ENCODE results near the gene IGDCC3. TPM values are rescaled to one million over a fixed set of nuclear protein-coding genes. Genes with fewer than 3 reads are reported as not detected.

Gene IGDCC3
- polyA plus RNA-seq, 1 donor from 2014 or later, result 14.4 TPM

GRCh38 chr15:65312400-65312916, 65.3 kb downstream of the IGDCC3 start:
- H3K4me2 ChIP-seq (ENCODE audit: low read length), result no peak overlapping the region
- no peak overlapping the region for H3K4me3 ChIP-seq (ENCODE audit: low read length)
- H3K9me2 ChIP-seq (ENCODE audit: insufficient read depth, low read length), result no peaks in the 10 kb centered on the region
- no peaks in the 10 kb centered on the region for H3K36me3 ChIP-seq (ENCODE audit: insufficient read depth, low read length)
- H3K9ac ChIP-seq (ENCODE audit: low read length), result no peak overlapping the region
- no peaks in the 10 kb centered on the region for H3F3A ChIP-seq (ENCODE audit: insufficient read depth, low read length, poor library complexity, severe bottlenecking)
- H3K9me3 ChIP-seq (ENCODE audit: low read length), result no peaks in the 10 kb centered on the region
- no peak for TF ChIP-seq MXI1 (conservative IDR thresholded peaks at IDR 0.05; ENCODE audit: poor library complexity, severe bottlenecking)
- no peak for TF ChIP-seq TAF1 (IDR thresholded peaks at IDR 0.05; ENCODE audit: low read depth)
- no peak for TF ChIP-seq CTCF (IDR thresholded peaks at IDR 0.05; ENCODE audit: poor library complexity, severe bottlenecking)
- no peak for TF ChIP-seq RAD21 (conservative IDR thresholded peaks at IDR 0.05)
- no peak for TF ChIP-seq POLR2AphosphoS5 (IDR thresholded peaks at IDR 0.05)
- TF ChIP-seq REST (IDR thresholded peaks at IDR 0.05; ENCODE audit: borderline replicate concordance), result no peak
- no peak for TF ChIP-seq EP300 (conservative IDR thresholded peaks at IDR 0.05; ENCODE audit: poor library complexity, severe bottlenecking)
- no peak for TF ChIP-seq EZH2 (IDR thresholded peaks at IDR 0.05; ENCODE audit: borderline replicate concordance, insufficient read depth, low read length, poor library complexity, severe bottlenecking)
- no peak for TF ChIP-seq SMC3 (conservative IDR thresholded peaks at IDR 0.05; ENCODE audit: poor library complexity)
- no peaks in the 10 kb centered on the region for H3K79me2 ChIP-seq (replicated peaks; ENCODE audit: insufficient read depth, low read length)
- H2AFZ ChIP-seq (ENCODE audit: low read depth, low read length), result no peak overlapping the region
- no peaks in the 10 kb centered on the region for H4K20me1 ChIP-seq (ENCODE audit: insufficient read depth)
- H3K27ac ChIP-seq (ENCODE audit: low read length), result no peak overlapping the region
- no peaks in the 10 kb centered on the region for H3K27me3 ChIP-seq (ENCODE audit: insufficient read depth, low read depth, low read length)

GRCh38 chr15:65311760-65312159, 66.0 kb downstream of the IGDCC3 start:
- H3K4me2 ChIP-seq (ENCODE audit: low read length), result no peak overlapping the region
- no peaks in the 10 kb centered on the region for H3K9me2 ChIP-seq (ENCODE audit: insufficient read depth, low read length)
- no peak overlapping the region for H3K9ac ChIP-seq (ENCODE audit: low read length)
- H3K9me3 ChIP-seq (ENCODE audit: low read length), result no peaks in the 10 kb centered on the region
- no peaks in the 10 kb centered on the region for H3K79me2 ChIP-seq (replicated peaks; ENCODE audit: insufficient read depth, low read length)
- H3K36me3 ChIP-seq (ENCODE audit: insufficient read depth, low read length), result no peaks in the 10 kb centered on the region
- no peaks in the 10 kb centered on the region for H4K20me1 ChIP-seq (ENCODE audit: insufficient read depth)
- no peaks in the 10 kb centered on the region for H3K27me3 ChIP-seq (ENCODE audit: insufficient read depth, low read depth, low read length)
- no peak overlapping the region for H3K27ac ChIP-seq (ENCODE audit: low read length)
- H2AFZ ChIP-seq (ENCODE audit: low read depth, low read length), result no peak overlapping the region
- no peak overlapping the region for H3K4me3 ChIP-seq (ENCODE audit: low read length)
- no peaks in the 10 kb centered on the region for H3F3A ChIP-seq (ENCODE audit: insufficient read depth, low read length, poor library complexity, severe bottlenecking)
- no peak for TF ChIP-seq CTCF (IDR thresholded peaks at IDR 0.05; ENCODE audit: poor library complexity, severe bottlenecking)
- no peak for TF ChIP-seq SMC3 (conservative IDR thresholded peaks at IDR 0.05; ENCODE audit: poor library complexity)
- no peak for TF ChIP-seq EP300 (conservative IDR thresholded peaks at IDR 0.05; ENCODE audit: poor library complexity, severe bottlenecking)
